Measurements from ENCODE around the gene JPH3. TPM values are rescaled to one million over a fixed set of nuclear protein-coding genes. Genes with fewer than 3 reads are reported as not detected.

JPH3 gene
- polyA plus RNA-seq, 1 donor (not counting 4 experiments of a cell fraction or from before 2014, with no cell fraction given): not detected

DNA sequence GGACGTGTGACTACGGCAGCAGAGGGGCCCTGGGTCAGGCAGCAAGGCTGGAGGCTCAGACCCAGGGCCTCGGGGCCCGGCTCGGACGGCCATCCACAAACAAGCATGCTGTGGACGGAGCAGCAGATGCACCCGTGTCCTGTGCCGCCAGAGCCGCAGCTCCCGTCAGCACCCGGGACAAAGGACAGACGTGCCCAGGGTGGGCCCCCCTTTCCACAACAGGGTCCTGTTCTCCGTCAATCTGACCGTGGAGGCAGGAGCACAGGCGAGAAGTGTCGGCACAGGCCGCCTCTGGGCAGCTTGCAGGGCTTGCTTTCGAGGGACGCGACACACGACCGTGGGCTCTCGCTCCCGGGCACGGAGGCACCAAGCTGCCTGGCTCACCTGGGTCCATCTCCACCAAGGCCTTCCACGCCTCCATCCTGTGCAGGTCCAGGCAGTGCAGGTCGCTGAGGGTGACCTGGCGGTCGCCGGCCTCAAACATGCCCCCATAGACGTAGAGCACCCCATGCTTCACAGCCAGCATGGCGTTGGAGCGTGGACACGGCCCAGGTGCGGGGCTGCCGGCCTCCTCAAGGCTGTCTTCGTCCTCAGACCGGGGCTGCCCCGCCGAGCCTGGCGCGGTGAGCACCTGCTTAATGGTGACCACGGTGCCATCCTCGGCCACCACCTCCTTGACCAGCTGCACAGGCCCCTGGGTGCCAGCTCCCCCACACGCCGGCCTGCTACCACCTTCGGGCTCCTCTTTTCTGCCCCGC, 106.8 kb downstream of the JPH3 start:
- Histone ChIP-seq H3K36me3 (ENCODE audit: control insufficient read depth in 2 of 2, extremely low read depth in 1 of 2, insufficient read depth in 2 of 2, low read length in 2 of 2) (peaks cover 7 to 14% of the 10 kb centered on the region in 2 experiments), H3K9ac (ENCODE audit: control insufficient read depth, extremely low read depth, insufficient read depth, low read length) (no peak overlapping the region), H2AFZ (ENCODE audit: control insufficient read depth, low read length) (no peak overlapping the region), H3K9me1 (ENCODE audit: control insufficient read depth, extremely low read depth, insufficient read depth, low read length) (no peaks in the 10 kb centered on the region), H3K27ac (ENCODE audit: control insufficient read depth, insufficient read depth, low read length) (no peak overlapping the region), H3K79me2 (ENCODE audit: control insufficient read depth, insufficient read depth, low read length) (no peaks in the 10 kb centered on the region), H3K4me3 (ENCODE audit: control insufficient read depth in 2 of 3, extremely low read depth in 1 of 3, insufficient read depth in 2 of 3, low read depth in 1 of 3, low read length in 3 of 3) (no peak overlapping the region), H3K4me1 (ENCODE audit: control insufficient read depth, extremely low read depth, insufficient read depth, low read length) (no peaks in the 10 kb centered on the region), H3K27me3 (ENCODE audit: control insufficient read depth, extremely low read depth, insufficient read depth, low read length) (no peaks in the 10 kb centered on the region), H4K20me1 (ENCODE audit: control insufficient read depth, extremely low read depth, insufficient read depth, low read length) (no peaks in the 10 kb centered on the region), H3K4me2 (ENCODE audit: control insufficient read depth, extremely low read depth, insufficient read depth, low read depth, low read length) (no peak overlapping the region), H3K9me3 (ENCODE audit: control insufficient read depth, low read depth, low read length) (no peaks in the 10 kb centered on the region)
- FAIRE-seq: no peak
- dilution Hi-C loops (cut with MboI; ENCODE audit: extremely low pct_ligation_motif_present, low sequenced_read_pairs): no loop called here
- no peak for TF ChIP-seq EZH2 (IDR thresholded peaks at IDR 0.05; ENCODE audit: low read length)
- TF ChIP-seq, protein P1, sequence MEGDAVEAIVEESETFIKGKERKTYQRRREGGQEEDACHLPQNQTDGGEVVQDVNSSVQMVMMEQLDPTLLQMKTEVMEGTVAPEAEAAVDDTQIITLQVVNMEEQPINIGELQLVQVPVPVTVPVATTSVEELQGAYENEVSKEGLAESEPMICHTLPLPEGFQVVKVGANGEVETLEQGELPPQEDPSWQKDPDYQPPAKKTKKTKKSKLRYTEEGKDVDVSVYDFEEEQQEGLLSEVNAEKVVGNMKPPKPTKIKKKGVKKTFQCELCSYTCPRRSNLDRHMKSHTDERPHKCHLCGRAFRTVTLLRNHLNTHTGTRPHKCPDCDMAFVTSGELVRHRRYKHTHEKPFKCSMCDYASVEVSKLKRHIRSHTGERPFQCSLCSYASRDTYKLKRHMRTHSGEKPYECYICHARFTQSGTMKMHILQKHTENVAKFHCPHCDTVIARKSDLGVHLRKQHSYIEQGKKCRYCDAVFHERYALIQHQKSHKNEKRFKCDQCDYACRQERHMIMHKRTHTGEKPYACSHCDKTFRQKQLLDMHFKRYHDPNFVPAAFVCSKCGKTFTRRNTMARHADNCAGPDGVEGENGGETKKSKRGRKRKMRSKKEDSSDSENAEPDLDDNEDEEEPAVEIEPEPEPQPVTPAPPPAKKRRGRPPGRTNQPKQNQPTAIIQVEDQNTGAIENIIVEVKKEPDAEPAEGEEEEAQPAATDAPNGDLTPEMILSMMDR (optimal IDR thresholded peaks at IDR 0.05 in 1 of 3, IDR thresholded peaks at IDR 0.05 in 1 of 3, conservative IDR thresholded peaks at IDR 0.05 in 1 of 3; ENCODE audit: extremely low read depth in 1 of 3, insufficient read depth in 2 of 3, low read length in 3 of 3): no peak
- DNase-seq (ENCODE audit: low read depth, low spot score): no peak

DNA sequence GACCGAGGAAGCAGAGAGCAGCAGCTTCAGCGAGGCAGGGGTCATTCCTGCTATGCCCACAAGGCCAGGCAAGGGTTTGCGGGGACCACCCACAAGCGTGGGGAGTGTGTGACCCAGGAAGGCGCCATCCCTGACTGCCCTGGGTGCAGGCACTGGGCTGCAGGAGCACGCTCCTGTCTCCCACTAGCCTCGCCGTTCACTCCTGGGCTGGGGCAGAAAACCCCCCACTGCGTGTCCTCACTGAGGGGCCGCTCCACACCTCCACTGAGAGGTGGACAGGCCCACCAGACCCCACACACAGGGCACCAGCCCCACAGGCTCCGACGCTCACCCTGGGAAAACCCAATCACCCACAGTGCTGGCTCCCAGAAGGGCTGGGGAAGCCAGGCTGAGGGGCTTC, 107.4 kb downstream of the JPH3 start:
- dilution Hi-C loops (cut with MboI; ENCODE audit: extremely low pct_ligation_motif_present, low sequenced_read_pairs): no loop called here
- H3K79me2 ChIP-seq (ENCODE audit: control insufficient read depth, insufficient read depth, low read length): no peaks in the 10 kb centered on the region
- FAIRE-seq (no peak), DNase-seq (ENCODE audit: low read depth, low spot score) (no peak)
- no peaks in the 10 kb centered on the region for H3K4me1 ChIP-seq (ENCODE audit: control insufficient read depth, extremely low read depth, insufficient read depth, low read length)
- no peaks in the 10 kb centered on the region for H4K20me1 ChIP-seq (ENCODE audit: control insufficient read depth, extremely low read depth, insufficient read depth, low read length)
- no peaks in the 10 kb centered on the region for H3K27me3 ChIP-seq (ENCODE audit: control insufficient read depth, extremely low read depth, insufficient read depth, low read length)
- H2AFZ ChIP-seq (ENCODE audit: control insufficient read depth, low read length): no peak overlapping the region
- no peak overlapping the region for H3K4me3 ChIP-seq (ENCODE audit: control insufficient read depth in 2 of 3, extremely low read depth in 1 of 3, insufficient read depth in 2 of 3, low read depth in 1 of 3, low read length in 3 of 3)
- H3K9ac ChIP-seq (ENCODE audit: control insufficient read depth, extremely low read depth, insufficient read depth, low read length): no peak overlapping the region
- no peaks in the 10 kb centered on the region for H3K9me1 ChIP-seq (ENCODE audit: control insufficient read depth, extremely low read depth, insufficient read depth, low read length)
- H3K27ac ChIP-seq (ENCODE audit: control insufficient read depth, insufficient read depth, low read length): no peak overlapping the region
- no peaks in the 10 kb centered on the region for H3K9me3 ChIP-seq (ENCODE audit: control insufficient read depth, low read depth, low read length)
- TF ChIP-seq EZH2 (IDR thresholded peaks at IDR 0.05; ENCODE audit: low read length): no peak
- peaks cover 7 to 14% of the 10 kb centered on the region in 2 experiments for H3K36me3 ChIP-seq (ENCODE audit: control insufficient read depth in 2 of 2, extremely low read depth in 1 of 2, insufficient read depth in 2 of 2, low read length in 2 of 2)
- H3K4me2 ChIP-seq (ENCODE audit: control insufficient read depth, extremely low read depth, insufficient read depth, low read depth, low read length): no peak overlapping the region
